HL-60 (cell line): Measurements from ENCODE around the gene ZFYVE27.

ENCODE experiments used
- POLR2AphosphoS5 ChIP-seq: IDR thresholded peaks from 2 replicates; pipeline ENCODE4 v1.6.1; 2012; ENCODE audit warnings: low read depth
- REST ChIP-seq: IDR thresholded peaks from 2 replicates; pipeline ENCODE4 v1.6.1; 2012; ENCODE audit warnings: low read depth; ENCODE audit not compliant: insufficient replicate concordance
- TF ChIP-seq, protein P1 (sequence below): IDR thresholded peaks from one replicate; pipeline ENCODE4 v1.5.1; 2011; ENCODE audit warnings: low read length, control low read depth, inconsistent platforms; ENCODE audit not compliant: insufficient read depth

- no peak for TF ChIP-seq POLR2AphosphoS5
- TF ChIP-seq, protein P1, sequence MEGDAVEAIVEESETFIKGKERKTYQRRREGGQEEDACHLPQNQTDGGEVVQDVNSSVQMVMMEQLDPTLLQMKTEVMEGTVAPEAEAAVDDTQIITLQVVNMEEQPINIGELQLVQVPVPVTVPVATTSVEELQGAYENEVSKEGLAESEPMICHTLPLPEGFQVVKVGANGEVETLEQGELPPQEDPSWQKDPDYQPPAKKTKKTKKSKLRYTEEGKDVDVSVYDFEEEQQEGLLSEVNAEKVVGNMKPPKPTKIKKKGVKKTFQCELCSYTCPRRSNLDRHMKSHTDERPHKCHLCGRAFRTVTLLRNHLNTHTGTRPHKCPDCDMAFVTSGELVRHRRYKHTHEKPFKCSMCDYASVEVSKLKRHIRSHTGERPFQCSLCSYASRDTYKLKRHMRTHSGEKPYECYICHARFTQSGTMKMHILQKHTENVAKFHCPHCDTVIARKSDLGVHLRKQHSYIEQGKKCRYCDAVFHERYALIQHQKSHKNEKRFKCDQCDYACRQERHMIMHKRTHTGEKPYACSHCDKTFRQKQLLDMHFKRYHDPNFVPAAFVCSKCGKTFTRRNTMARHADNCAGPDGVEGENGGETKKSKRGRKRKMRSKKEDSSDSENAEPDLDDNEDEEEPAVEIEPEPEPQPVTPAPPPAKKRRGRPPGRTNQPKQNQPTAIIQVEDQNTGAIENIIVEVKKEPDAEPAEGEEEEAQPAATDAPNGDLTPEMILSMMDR: no peak
- no peak for TF ChIP-seq REST
These were observed 29.3 kb downstream of the ZFYVE27 start for GRCh38 chr10:97766106-97766810.
